C4-2B (cell line): Measurements from ENCODE around the gene KIF13A.
"Not testable (repeated sequence)": the region's sequence is repeated elsewhere in the genome, so short reads cannot be mapped to it uniquely, and the experiment has no call there.

Experiments used
- CTCF ChIP-seq: fragments of 450-650 bp; conservative IDR thresholded peaks from 2 replicates; pipeline ENCODE4 v1.5.1; 2017; ENCODE audit warnings: mild to moderate bottlenecking
- ZFX ChIP-seq: fragments of 450-650 bp; IDR thresholded peaks from 2 replicates; pipeline ENCODE4 v1.6.1; 2017

- not testable (repeated sequence) for TF ChIP-seq CTCF, ZFX
These were observed 11.2 kb downstream of the KIF13A start for GRCh38 chr6:17976258-17976657.
